HG03575 (cell line): ENCODE measurements around the gene CPNE9.

ENCODE experiments used
- ATAC-seq: cut with Tn5 transposase; IDR thresholded peaks from one replicate; pipeline ENCODE4 v1.9.1; 2021; ENCODE audit not compliant: unreplicated experiment, insufficient number of reproducible peaks, low FRiP score; ENCODE audit errors: extremely low read depth

Gene CPNE9

DNA sequence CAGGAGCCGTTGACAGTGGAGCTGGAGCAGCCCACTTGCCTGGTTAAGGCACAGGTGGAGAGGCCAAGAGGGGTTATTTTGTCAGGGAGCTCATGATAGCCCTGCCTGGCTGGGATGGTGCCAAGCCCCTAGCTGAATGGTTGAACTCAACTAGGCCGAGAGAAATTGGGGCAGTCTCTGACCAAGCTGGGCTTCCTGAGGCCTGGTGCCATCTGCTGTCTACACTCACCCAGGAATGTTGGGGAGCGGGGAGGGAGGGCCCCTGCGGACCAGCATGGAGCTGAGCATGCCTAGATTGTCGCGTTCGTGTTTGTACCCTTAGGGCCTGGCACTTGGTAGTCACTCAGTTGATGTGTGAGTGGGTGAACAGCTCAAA lies 29.1 kb downstream of the CPNE9 start:
- ATAC-seq = no peak

DNA sequence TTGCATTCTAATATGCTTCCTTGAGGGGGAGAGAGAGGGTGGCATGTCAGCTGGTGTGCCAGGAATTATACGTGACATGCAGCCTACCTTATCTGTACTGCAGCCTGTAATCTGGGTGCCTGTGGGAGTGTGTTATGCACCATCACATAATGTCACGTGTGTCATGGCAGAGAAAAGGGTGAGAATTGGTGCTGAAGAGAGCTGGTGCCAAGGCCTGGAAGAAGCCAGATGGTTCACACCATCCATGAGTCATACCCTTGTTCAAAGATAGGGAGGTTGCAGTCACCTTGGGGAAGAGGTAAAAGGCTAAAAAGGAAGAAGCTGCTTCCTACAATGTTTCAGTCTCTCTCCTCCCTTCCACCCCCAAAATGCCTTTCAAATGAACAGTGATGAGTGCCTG lies 33.2 kb downstream of the CPNE9 start:
- no peak for ATAC-seq

- no peak for ATAC-seq
Measured at GRCh38 chr3:9739181-9739580, 35.5 kb downstream of the CPNE9 start.

DNA sequence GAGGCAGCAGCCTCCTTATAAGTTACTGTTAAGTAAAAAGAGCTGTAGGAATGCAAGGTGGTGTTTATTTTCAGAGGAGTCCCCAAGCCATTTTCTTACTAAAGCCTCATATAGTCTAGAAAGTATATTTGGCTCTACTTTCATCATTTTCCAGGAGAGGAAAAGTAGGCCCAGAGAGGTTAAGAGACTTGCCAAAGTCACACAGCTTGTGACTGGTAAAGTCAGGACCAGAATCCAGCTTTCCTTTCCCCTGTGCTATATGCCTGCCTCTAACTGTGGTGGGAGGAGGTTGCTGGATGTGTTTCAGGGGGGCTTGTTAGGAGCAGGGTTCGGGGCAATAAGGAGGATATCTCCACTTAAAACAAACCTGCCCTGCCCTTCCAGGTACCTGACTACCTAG lies 38.9 kb downstream of the CPNE9 start:
- no peak for ATAC-seq

GRCh38 chr3:9743548-9743947 lies 39.9 kb downstream of the CPNE9 start:
- no peak for ATAC-seq

- ATAC-seq = no peak
Measured at GRCh38 chr3:9744162-9744561, 40.5 kb downstream of the CPNE9 start.

DNA sequence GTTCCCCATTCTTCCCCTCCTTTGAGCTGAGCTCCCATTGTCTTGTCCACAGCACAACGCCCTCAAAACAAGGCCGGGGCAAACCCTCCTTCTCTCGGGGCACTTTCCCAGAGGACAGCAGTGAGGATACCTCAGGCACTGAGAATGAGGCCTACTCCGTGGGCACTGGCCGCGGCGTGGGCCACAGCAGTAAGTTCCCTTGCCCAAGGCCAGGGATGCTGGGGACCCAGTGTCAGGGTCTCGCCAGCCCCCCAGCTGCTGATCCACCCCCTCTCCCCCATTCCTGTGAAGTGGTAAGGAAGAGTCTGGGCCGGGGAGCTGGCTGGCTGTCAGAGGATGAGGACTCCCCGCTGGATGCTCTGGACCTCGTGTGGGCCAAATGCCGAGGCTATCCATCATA lies 41.9 kb downstream of the CPNE9 start:
- ATAC-seq = no peak

GRCh38 chr3:9746330-9746729 lies 42.7 kb downstream of the CPNE9 start:
- no peak for ATAC-seq

DNA sequence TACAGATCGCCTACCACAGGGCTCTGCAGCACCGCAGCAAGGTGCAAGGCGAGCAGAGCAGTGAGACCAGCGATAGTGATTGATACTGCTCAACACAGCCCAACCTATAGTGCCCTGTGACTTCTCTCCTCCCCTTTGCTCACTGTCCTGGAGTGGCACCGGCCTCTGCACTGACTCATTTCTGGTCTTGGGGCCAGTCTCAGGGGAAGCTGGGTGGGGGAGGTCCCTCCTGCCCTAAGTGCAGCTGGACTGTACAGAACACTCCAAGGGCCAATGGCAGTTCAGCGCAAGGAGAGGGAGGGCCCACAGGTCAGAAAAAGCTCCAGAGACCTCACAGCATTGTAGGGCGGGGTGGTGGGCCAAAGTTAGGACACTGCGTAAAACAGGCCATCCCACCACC lies 43.6 kb downstream of the CPNE9 start:
- ATAC-seq = no peak

GRCh38 chr3:9748031-9748430 lies 44.4 kb downstream of the CPNE9 start:
- ATAC-seq = no peak

GRCh38 chr3:9749296-9749644 lies 45.6 kb downstream of the CPNE9 start:
- ATAC-seq = no peak

- ATAC-seq = peak; percentile 47
Measured at GRCh38 chr3:9749645-9750555, 46.3 kb downstream of the CPNE9 start, which contains the start of gene OGG1. TSS of gene OGG1 (plus strand) at chr3:9749952. CDS start at chr3:9750287, 335 bp downstream.

- ATAC-seq = no peak
Measured at GRCh38 chr3:9750556-9751411, 47.2 kb downstream of the CPNE9 start.

DNA sequence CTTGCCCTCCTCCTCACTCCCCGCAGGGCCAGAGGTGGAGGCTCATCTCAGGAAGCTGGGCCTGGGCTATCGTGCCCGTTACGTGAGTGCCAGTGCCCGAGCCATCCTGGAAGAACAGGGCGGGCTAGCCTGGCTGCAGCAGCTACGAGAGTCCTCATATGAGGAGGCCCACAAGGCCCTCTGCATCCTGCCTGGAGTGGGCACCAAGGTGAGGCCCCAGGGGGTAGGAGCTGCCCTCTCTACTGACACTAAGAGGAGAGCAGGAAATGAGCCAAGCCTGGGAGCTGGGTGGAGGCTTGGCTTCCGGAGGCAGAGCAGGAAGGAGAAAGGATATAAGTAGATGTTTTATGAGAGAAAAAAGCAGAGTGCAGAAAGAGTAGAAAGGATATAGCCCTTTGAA lies 51.0 kb downstream of the CPNE9 start:
- ATAC-seq = no peak

DNA sequence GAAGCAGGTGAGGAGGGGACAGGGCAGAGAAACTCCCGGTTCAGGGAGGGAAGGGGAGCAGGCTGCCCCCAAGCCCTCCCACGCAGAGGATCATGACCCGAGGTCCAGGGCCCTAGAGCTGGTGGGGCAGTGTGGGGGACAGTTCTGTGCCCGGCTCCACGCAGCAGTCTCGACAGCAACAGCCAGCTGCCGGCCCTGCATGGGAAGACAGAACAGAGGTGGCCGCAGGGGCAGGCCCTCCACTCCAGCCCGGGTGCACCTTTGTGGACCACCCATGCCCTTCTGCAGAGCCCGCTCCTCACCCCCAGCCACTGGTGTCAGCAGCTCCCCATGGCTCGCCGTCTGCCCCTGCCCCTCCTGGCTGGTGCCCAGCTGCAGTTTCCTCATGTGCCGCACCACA lies 53.8 kb downstream of the CPNE9 start:
- ATAC-seq = no peak

DNA sequence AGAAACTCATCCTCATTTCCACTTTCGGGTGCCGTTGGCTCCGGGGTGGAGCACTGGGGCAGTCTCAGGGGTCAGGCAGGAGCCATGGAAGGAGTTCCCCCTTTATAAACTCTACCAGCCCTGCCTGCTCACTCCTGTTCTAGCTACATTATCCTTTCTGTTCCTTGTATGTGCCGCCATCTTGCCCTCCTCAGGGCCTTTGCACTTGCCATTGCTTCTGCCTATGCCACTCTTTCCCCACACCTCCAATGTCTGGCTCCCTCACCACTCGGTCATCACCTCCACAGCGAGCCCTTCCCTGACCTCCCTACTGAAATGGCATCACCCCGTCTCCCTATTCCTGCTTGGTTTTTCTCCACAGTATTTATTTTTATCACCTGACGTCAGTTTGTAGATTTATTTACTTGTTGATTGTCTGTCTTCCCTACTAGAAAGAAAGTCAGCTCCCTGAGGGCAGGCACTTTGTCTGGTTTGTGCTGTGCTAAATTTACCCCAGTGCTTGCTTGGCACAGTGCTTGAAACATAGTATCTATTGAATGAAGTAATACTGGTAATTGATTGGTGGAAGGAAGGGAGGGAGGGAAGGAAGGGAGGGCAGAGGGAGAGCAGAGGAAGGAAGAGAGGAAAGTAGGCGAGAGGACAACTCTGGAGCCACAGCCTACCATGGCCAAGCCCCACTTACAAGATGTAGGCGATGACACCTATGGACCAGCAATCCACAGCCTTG lies 57.3 kb downstream of the CPNE9 start:
- no peak for ATAC-seq

DNA sequence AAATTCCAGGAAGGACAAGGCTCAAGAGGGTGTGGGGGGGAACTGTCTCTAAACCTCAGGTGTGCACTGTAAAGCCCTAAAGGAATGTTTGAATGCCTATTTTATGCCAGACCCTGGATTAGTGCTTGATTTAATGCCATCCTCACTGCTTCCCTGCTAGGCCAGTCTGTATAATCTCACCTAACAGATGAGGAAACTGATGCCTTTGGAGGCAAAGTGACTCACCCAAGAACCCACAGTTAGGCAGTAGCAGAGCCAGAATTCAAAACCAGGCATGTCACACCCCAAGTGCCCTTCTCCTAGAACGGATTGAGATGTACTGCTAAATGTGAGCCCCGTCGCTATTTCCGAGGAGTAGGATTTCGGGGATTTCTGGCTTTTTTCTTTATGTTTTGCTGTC lies 58.3 kb downstream of the CPNE9 start:
- no peak for ATAC-seq

GRCh38 chr3:9762871-9763270 lies 59.2 kb downstream of the CPNE9 start:
- ATAC-seq = no peak

DNA sequence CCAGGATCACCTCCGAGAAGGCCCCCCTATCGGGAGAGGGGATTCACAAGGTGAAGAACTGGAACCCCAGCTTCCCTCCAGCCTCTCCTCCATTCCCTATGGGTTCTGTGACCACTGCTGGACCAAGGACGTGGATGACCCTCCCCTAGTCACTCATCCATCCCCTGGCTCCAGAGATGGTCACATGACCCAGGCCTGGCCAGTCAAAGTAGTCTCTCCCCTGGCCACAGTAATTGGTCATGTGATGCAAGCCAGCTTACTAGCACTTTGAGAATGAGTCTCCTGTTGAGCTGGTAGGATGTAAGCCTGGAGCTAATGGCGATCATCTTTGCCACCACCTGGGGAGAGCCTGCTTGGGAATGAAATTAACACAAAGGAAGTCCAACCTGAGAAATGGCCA lies 62.2 kb downstream of the CPNE9 start:
- ATAC-seq = no peak

- ATAC-seq = no peak
Measured at GRCh38 chr3:9767418-9767817, 63.8 kb downstream of the CPNE9 start.
